Panc1 (cell line): ENCODE measurements around the gene LRMDA. TPM values are rescaled to one million over a fixed set of nuclear protein-coding genes. Genes with fewer than 3 reads are reported as not detected.

Experiments
- ATAC-seq: fragments of 200-7000 bp; cut with Tn5 transposase; 2 replicates; pipeline ENCODE4 v1.9.1; 2020; ENCODE audit warnings: mild to moderate bottlenecking, moderate library complexity
- BruUV-seq: library from RNA; stranded (reverse); fragments of 400-500 nt; replicated peaks from 2 replicates; lab custom pipeline; 2021; lab: Mats Ljungman, UMichigan
- CTCF ChIA-PET: fragments of 300-600 bp; sonication (Branson Sonifier 250); formaldehyde crosslinking; loops from one replicate; lab custom pipeline; 2022; ENCODE audit warnings: antibody characterized with exemption; lab: Charles Lee
- POLR2A ChIA-PET: fragments of 300-600 bp; sonication (Branson Sonifier 250); formaldehyde crosslinking; loops from one replicate; lab custom pipeline; 2022; ENCODE audit warnings: antibody characterized with exemption; lab: Charles Lee
- DNase-seq: peaks from one replicate; pipeline ENCODE4 v3.0.0-alpha.2; 2010; ENCODE audit warnings: low read depth, low spot score
- H3K27ac ChIP-seq: 2 replicates; pipeline ENCODE4 v1.5.1; 2011; ENCODE audit warnings: mild to moderate bottlenecking, low read length, inconsistent platforms
- H3K27me3 ChIP-seq: fragments of 200-500 bp; sonication (Bioruptor generic); 2 replicates; pipeline ENCODE4 v1.6.0; 2014; ENCODE audit warnings: low read length, inconsistent platforms; ENCODE audit not compliant: control insufficient read depth, insufficient read depth
- H3K36me3 ChIP-seq: fragments of 200-500 bp; sonication (Bioruptor generic); 2 replicates; pipeline ENCODE4 v1.5.1; 2014; ENCODE audit warnings: inconsistent platforms, mild to moderate bottlenecking, low read length, moderate library complexity; ENCODE audit not compliant: control insufficient read depth, insufficient read depth
- H3K4me1 ChIP-seq: 2 replicates; pipeline ENCODE4 v1.5.1; 2011; ENCODE audit warnings: inconsistent platforms, mild to moderate bottlenecking, low read length, moderate library complexity; ENCODE audit not compliant: control insufficient read depth, insufficient read depth
- H3K4me3 ChIP-seq, 2 experiments: 2 replicates each; pipeline ENCODE4 v1.5.1; 2011 to 2012; ENCODE audit warnings: low read depth in 2 of 2, low read length in 2 of 2, mild to moderate bottlenecking in 2 of 2, inconsistent platforms in 1 of 2, moderate library complexity in 1 of 2
- H3K9me3 ChIP-seq: fragments of 200-500 bp; sonication (Bioruptor generic); 2 replicates; pipeline ENCODE4 v1.5.1; 2014; ENCODE audit warnings: low read depth, mild to moderate bottlenecking, inconsistent platforms, low read length, moderate library complexity; ENCODE audit not compliant: control insufficient read depth, insufficient read depth
- POLR2AphosphoS5 ChIP-seq: IDR thresholded peaks from 2 replicates; pipeline ENCODE4 v1.6.1; 2012; ENCODE audit warnings: mild to moderate bottlenecking, low read depth, low read length, moderate library complexity
- SIN3A ChIP-seq: IDR thresholded peaks from 2 replicates; pipeline ENCODE4 v1.6.1; 2012; ENCODE audit warnings: low read depth, mild to moderate bottlenecking, low read length, moderate library complexity, borderline replicate concordance; ENCODE audit not compliant: insufficient read depth
- TCF7L2 ChIP-seq: IDR thresholded peaks from 2 replicates; pipeline ENCODE4 v1.6.1; 2011; ENCODE audit warnings: mild to moderate bottlenecking, low read depth, low read length, inconsistent platforms
- in situ Hi-C: cut with HindIII; loops from 2 replicates; pipeline ENCODE4 v1.10.0; 2016; ENCODE audit warnings: low sequenced_read_pairs, low pct_unique_long_range_greater_than_20kb
- intact Hi-C: fragments of 100-400 bp; cut with micrococcal nuclease; formaldehyde crosslinking; loops from one replicate; pipeline ENCODE4 v1.10.0; 2022; ENCODE audit not compliant: unreplicated experiment
- total RNA-seq: library from RNA; stranded (reverse); gene quantifications from one replicate; pipeline ENCODE4 v1.2.1, GENCODE V29; 2021; ENCODE audit not compliant: unreplicated experiment
- TF ChIP-seq, protein P1 (sequence below): fragments of 450-650 bp; IDR thresholded peaks from 2 replicates; pipeline ENCODE4 v1.5.1; 2017; ENCODE audit warnings: mild to moderate bottlenecking
- TF ChIP-seq, protein P2 (sequence below), 2 experiments: IDR thresholded peaks; 2 replicates each; pipeline ENCODE4 v1.6.1; 2011 to 2012; ENCODE audit warnings: low read depth in 2 of 2, control low read depth in 1 of 2, low read length in 1 of 2, mild to moderate bottlenecking in 1 of 2, moderate library complexity in 1 of 2; ENCODE audit not compliant: insufficient read depth in 1 of 2

Gene LRMDA
- total RNA-seq, 1 experiment from 2014 or later = 1.2 TPM

DNA sequence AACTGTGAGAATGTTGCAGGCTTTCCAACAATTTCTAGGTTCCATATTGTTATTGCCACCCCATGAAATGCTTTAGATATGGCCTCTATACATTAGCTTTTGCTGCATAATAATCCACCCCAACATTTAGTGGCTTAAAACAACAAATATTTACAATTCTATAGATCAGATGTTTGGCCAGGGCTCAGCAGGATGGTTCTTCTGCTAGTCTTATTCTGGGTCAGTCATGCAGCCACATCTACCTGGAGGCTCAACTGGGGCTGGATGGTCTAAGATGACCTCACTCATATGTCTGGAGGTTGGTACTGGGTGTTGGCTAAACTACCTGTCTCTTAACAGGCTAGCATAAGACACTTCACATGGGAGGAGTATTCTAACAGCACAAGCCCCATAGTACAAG lies 607.3 kb downstream of the LRMDA start:
- ChIA-PET POLR2A (no interaction called here), CTCF (no interaction called here)
- in situ Hi-C loops = no loop called here
- no peak overlapping the region for H3K4me3 ChIP-seq
- no peak overlapping the region for H3K27ac ChIP-seq
- no peak for DNase-seq
- intact Hi-C loops = loop anchor here (5.0 to 10.0 kb wide), 2 partner anchors 266 to 636 kb away; partner anchors contain the start of gene ZNF503
- no peak for ATAC-seq
- no TSS peak for BruUV-seq
- H3K9me3 ChIP-seq = peaks cover 5% of the 10 kb centered on the region; the same call in 1 of the 2 replicates
- H3K36me3 ChIP-seq = no peaks in the 10 kb centered on the region
- TF ChIP-seq SIN3A = no peak
- no peak for TF ChIP-seq TCF7L2
- TF ChIP-seq, protein P1, sequence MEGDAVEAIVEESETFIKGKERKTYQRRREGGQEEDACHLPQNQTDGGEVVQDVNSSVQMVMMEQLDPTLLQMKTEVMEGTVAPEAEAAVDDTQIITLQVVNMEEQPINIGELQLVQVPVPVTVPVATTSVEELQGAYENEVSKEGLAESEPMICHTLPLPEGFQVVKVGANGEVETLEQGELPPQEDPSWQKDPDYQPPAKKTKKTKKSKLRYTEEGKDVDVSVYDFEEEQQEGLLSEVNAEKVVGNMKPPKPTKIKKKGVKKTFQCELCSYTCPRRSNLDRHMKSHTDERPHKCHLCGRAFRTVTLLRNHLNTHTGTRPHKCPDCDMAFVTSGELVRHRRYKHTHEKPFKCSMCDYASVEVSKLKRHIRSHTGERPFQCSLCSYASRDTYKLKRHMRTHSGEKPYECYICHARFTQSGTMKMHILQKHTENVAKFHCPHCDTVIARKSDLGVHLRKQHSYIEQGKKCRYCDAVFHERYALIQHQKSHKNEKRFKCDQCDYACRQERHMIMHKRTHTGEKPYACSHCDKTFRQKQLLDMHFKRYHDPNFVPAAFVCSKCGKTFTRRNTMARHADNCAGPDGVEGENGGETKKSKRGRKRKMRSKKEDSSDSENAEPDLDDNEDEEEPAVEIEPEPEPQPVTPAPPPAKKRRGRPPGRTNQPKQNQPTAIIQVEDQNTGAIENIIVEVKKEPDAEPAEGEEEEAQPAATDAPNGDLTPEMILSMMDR = no peak
- TF ChIP-seq POLR2AphosphoS5 = no peak
- TF ChIP-seq, protein P2, sequence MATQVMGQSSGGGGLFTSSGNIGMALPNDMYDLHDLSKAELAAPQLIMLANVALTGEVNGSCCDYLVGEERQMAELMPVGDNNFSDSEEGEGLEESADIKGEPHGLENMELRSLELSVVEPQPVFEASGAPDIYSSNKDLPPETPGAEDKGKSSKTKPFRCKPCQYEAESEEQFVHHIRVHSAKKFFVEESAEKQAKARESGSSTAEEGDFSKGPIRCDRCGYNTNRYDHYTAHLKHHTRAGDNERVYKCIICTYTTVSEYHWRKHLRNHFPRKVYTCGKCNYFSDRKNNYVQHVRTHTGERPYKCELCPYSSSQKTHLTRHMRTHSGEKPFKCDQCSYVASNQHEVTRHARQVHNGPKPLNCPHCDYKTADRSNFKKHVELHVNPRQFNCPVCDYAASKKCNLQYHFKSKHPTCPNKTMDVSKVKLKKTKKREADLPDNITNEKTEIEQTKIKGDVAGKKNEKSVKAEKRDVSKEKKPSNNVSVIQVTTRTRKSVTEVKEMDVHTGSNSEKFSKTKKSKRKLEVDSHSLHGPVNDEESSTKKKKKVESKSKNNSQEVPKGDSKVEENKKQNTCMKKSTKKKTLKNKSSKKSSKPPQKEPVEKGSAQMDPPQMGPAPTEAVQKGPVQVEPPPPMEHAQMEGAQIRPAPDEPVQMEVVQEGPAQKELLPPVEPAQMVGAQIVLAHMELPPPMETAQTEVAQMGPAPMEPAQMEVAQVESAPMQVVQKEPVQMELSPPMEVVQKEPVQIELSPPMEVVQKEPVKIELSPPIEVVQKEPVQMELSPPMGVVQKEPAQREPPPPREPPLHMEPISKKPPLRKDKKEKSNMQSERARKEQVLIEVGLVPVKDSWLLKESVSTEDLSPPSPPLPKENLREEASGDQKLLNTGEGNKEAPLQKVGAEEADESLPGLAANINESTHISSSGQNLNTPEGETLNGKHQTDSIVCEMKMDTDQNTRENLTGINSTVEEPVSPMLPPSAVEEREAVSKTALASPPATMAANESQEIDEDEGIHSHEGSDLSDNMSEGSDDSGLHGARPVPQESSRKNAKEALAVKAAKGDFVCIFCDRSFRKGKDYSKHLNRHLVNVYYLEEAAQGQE (IDR thresholded peaks at IDR 0.05; ENCODE audit: insufficient read depth in 1 of 2, low read depth in 2 of 2, low read length in 1 of 2) = no peak
- no peaks in the 10 kb centered on the region for H3K4me1 ChIP-seq
- H3K27me3 ChIP-seq = no peaks in the 10 kb centered on the region

DNA sequence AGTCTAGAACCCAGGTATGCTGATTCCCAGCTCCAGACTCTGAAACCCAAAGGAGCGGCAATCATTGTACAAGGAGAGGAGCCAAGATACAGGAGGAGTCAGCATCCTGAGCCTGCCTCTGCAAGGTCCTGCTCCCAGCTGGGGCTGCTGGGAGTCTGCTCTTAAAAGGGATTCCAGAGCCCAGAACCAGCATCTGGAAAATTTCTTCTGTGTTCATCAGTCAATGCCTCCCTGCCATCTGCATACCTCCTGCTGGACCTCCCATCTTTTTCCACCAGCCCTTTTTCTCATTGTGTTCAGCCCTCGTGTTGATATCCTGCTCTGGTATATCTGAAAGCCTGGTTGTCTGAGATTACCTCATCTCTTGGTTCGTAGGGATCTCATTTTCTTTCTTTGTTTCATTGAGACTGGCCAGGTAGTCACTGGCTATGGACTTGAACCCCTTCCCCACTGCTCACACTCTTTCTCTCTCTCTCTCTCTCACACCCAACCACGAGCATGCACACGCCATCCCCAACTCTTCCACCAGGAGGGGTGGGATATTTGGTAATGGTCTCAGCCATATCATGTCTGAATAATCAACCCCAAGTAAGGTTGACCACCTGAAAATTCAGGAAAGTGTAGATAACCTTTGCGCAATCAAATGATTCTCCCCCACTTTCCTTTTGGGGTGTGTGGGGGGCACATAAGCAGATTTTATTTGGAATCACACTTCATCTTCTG lies 608.8 kb downstream of the LRMDA start:
- DNase-seq (no peak), ATAC-seq (no peak)
- Histone ChIP-seq H3K27ac (no peak overlapping the region), H3K4me3 (no peak overlapping the region), H3K9me3 (peaks cover 5% of the 10 kb centered on the region; the same call in 1 of the 2 replicates), H3K4me1 (no peaks in the 10 kb centered on the region), H3K27me3 (peaks cover 2% of the 10 kb centered on the region; the same call in 1 of the 2 replicates), H3K36me3 (no peaks in the 10 kb centered on the region)
- no TSS peak for BruUV-seq
- TF ChIP-seq, protein P1 = no peak
- TF ChIP-seq TCF7L2 (no peak), POLR2AphosphoS5 (no peak)
- TF ChIP-seq, protein P2 (IDR thresholded peaks at IDR 0.05; ENCODE audit: insufficient read depth in 1 of 2, low read depth in 2 of 2, low read length in 1 of 2) = no peak
- intact Hi-C loops (no loop called here), in situ Hi-C loops (no loop called here)
- POLR2A ChIA-PET = no interaction called here
- CTCF ChIA-PET = no interaction called here
